ENCODE measurements around the gene TMEM175. TPM values are rescaled to one million over a fixed set of nuclear protein-coding genes. Genes with fewer than 3 reads are reported as not detected.

TMEM175 gene
- total and polyA plus RNA-seq, 9 of the 15 experiments (the other 6 are each of a cell fraction or from before 2014, with no cell fraction given), result 0.13 to 30.9 (median 9.4) TPM

DNA sequence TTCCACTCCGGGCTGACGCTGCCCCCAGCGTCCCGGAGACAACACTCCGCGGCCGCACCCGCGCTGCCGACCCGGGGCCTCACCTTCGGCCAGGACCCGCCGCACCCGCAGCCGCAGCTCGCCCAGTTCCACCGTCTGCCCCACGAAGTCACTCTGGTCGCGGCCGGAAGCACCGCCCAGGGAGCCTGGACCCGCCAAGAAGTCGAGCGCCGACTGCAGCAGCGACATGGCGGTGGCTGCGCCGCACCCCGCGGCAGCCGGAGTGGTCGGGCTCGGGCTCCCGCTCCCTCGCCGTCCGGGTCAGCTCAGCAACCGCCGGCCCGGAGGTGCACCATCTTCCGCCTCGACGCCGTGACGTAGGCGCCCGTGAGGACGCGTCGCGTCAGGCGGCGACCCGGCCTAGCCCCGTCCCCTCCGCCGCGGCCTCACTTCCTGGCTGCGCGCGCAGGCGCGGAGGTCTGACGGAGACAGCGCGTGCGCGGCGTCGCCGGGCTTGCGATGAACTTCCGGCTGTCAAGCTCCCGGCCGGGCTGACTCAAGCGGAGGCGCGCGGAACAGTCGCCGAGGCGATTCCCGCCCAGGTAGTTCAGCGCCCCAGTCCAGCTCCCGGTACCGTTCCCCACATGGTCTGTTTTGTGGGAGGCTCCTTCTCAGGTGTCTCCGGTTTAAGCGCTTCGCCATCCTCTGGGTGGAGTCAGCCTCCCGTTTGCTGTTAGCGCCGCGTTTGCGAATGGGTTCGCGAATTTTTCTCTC lies at the start of gene TMEM175, which contains the start of gene GAK (continued):
- TF ChIP-seq, protein P1, sequence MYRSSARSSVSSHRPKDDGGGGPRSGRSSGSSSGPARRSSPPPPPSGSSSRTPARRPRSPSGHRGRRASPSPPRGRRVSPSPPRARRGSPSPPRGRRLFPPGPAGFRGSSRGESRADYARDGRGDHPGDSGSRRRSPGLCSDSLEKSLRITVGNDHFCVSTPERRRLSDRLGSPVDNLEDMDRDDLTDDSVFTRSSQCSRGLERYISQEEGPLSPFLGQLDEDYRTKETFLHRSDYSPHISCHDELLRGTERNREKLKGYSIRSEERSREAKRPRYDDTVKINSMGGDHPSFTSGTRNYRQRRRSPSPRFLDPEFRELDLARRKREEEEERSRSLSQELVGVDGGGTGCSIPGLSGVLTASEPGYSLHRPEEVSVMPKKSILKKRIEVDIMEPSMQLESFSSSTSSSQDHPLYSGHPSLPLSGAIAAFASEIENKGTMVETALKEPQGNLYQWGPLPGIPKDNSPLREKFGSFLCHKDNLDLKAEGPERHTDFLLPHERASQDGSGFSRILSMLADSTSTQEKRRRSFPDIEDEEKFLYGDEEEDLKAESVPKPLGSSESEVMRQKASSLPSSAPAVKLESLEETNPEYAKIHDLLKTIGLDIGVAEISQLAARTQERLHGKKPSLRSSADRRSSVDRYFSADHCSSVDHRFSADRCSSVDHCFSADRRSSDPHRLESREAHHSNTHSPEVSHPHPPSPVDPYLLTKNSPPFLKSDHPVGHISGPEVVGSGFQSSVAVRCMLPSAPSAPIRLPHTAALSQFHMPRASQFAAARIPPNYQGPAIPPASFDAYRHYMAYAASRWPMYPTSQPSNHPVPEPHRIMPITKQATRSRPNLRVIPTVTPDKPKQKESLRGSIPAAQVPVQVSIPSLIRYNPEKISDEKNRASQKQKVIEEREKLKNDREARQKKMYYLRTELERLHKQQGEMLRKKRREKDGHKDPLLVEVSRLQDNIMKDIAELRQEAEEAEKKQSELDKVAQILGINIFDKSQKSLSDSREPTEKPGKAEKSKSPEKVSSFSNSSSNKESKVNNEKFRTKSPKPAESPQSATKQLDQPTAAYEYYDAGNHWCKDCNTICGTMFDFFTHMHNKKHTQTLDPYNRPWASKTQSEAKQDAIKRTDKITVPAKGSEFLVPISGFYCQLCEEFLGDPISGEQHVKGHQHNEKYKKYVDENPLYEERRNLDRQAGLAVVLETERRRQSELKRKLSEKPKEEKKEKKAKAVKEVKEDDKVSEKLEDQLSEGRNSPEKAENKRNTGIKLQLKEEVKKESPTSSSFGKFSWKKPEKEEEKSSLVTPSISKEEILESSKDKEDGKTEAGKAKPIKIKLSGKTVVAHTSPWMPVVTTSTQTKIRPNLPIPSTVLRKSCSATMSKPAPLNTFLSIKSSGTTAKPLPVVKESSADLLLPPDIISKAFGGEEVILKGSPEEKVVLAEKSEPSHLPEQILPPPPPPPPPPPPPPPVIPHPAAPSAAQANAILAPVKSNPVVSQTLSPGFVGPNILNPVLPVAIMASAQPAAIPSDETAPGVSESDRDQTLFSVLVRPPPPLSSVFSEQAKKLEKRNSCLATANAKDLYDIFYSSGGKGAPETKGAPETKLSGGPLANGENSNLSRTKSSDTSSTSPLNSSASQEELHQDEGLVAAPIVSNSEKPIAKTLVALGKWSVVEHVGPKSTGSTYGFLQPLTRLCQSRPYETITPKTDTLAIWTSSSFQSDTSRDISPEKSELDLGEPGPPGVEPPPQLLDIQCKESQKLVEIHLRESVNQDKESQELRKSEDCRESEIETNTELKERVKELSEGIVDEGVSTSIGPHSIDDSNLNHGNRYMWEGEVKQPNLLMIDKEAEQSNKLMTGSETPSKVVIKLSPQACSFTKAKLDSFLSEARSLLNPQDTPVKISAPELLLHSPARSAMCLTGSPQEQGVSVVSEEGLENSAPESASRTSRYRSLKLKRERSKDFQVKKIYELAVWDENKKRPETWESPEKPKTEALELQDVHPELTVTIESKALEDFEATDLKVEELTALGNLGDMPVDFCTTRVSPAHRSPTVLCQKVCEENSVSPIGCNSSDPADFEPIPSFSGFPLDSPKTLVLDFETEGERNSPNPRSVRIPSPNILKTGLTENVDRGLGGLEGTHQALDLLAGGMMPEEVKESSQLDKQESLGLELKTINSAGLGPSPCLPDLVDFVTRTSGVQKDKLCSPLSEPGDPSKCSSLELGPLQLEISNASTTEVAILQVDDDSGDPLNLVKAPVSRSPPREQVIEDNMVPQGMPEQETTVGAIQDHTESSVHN (IDR thresholded peaks at IDR 0.05; ENCODE audit: borderline replicate concordance in 1 of 2, low read depth in 1 of 2), result no peak
- TF ChIP-seq, protein P2, sequence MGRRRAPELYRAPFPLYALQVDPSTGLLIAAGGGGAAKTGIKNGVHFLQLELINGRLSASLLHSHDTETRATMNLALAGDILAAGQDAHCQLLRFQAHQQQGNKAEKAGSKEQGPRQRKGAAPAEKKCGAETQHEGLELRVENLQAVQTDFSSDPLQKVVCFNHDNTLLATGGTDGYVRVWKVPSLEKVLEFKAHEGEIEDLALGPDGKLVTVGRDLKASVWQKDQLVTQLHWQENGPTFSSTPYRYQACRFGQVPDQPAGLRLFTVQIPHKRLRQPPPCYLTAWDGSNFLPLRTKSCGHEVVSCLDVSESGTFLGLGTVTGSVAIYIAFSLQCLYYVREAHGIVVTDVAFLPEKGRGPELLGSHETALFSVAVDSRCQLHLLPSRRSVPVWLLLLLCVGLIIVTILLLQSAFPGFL (CRISPR knock-in tag; IDR thresholded peaks at IDR 0.05), result no peak
- TF ChIP-seq TRIM28 (IDR thresholded peaks at IDR 0.05) (no peak), ZNF140 (CRISPR knock-in tag; IDR thresholded peaks at IDR 0.05) (no peak), IFI16 (CRISPR knock-in tag; IDR thresholded peaks at IDR 0.05) (no peak), DNMT1 (IDR thresholded peaks at IDR 0.05) (no peak), SRSF7 (optimal IDR thresholded peaks at IDR 0.05; ENCODE audit: low read depth, low read length) (no peak), NR2C2 (CRISPR knock-in tag; IDR thresholded peaks at IDR 0.05) (peak; percentile 38), NR2C2 (tag; IDR thresholded peaks at IDR 0.05) (peak; percentile 89)
- TF ChIP-seq, protein P3, sequence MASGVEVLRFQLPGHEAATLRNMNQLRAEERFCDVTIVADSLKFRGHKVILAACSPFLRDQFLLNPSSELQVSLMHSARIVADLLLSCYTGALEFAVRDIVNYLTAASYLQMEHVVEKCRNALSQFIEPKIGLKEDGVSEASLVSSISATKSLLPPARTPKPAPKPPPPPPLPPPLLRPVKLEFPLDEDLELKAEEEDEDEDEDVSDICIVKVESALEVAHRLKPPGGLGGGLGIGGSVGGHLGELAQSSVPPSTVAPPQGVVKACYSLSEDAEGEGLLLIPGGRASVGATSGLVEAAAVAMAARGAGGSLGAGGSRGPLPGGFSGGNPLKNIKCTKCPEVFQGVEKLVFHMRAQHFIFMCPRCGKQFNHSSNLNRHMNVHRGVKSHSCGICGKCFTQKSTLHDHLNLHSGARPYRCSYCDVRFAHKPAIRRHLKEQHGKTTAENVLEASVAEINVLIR (CRISPR knock-in tag; IDR thresholded peaks at IDR 0.05), result peak; percentile 94
- TF ChIP-seq, protein P4, sequence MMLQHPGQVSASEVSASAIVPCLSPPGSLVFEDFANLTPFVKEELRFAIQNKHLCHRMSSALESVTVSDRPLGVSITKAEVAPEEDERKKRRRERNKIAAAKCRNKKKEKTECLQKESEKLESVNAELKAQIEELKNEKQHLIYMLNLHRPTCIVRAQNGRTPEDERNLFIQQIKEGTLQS (IDR thresholded peaks at IDR 0.05), result no peak
- TF ChIP-seq, protein P4 (CRISPR knock-in tag; conservative IDR thresholded peaks at IDR 0.05), result peak; percentile 62; the same call in 1 of the 2 replicates
- TF ChIP-seq, protein P5, sequence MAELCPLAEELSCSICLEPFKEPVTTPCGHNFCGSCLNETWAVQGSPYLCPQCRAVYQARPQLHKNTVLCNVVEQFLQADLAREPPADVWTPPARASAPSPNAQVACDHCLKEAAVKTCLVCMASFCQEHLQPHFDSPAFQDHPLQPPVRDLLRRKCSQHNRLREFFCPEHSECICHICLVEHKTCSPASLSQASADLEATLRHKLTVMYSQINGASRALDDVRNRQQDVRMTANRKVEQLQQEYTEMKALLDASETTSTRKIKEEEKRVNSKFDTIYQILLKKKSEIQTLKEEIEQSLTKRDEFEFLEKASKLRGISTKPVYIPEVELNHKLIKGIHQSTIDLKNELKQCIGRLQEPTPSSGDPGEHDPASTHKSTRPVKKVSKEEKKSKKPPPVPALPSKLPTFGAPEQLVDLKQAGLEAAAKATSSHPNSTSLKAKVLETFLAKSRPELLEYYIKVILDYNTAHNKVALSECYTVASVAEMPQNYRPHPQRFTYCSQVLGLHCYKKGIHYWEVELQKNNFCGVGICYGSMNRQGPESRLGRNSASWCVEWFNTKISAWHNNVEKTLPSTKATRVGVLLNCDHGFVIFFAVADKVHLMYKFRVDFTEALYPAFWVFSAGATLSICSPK (IDR thresholded peaks at IDR 0.05; ENCODE audit: borderline replicate concordance), result no peak

Measured in K562 (cell line).